Activated effector memory CD4-positive, alpha-beta T cell treated with anti-CD3 and anti-CD28 coated beads, Interleukin-2, amount 50 U/mL, for 16 hours (primary cell): ENCODE measurements around the gene KMT2A.

Experiments used
- DNase-seq: peaks from one replicate; pipeline ENCODE4 v3.0.0-alpha.2; 2020

Gene KMT2A

GRCh38 chr11:118488480-118489109, 52.3 kb downstream of the KMT2A start:
- DNase-seq, result peak; percentile 92

GRCh38 chr11:118491041-118491440, 54.7 kb downstream of the KMT2A start:
- DNase-seq, result no peak

- DNase-seq, result no peak
Measured at GRCh38 chr11:118497831-118498230, 61.5 kb downstream of the KMT2A start.

- DNase-seq, result no peak
Measured at GRCh38 chr11:118503216-118503615, 66.9 kb downstream of the KMT2A start.

DNA sequence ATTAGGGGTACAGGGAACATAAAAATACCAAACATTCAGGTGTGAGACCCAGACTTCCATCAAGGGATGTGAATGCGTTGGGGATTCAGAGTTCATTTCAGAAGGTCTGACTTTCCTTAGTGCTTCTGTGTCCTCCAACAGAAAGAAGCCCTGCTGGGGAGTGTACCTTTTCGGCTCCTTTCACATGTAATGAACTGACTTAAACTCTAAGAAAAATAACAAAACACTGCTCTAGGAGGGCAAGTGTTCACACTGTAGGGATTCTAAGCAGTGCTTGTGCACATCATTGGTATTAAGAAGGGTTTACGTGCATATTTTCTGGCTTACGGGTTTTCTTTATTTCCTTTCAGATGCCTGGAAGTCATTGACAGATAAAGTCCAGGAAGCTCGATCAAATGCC, 75.3 kb downstream of the KMT2A start:
- no peak for DNase-seq

DNA sequence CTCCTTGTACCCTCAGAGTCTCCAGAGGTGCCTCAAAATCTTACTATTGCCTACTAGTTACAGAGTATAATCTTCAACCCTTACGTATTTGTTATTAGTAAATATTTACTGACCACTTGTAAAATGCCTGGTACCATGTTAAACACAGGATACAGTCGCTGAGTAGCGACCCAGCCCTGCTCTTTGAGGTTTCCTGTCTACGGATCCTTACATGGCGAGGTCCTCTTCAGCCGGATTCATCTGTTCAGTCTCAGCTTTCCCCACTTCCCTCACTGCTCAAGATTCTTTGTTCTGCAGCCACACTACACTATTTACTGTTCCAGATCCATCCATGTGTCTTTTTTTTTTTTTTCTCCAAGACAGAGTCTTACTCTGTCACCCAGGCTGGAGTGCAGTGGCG, 77.8 kb downstream of the KMT2A start:
- DNase-seq, result no peak

DNA sequence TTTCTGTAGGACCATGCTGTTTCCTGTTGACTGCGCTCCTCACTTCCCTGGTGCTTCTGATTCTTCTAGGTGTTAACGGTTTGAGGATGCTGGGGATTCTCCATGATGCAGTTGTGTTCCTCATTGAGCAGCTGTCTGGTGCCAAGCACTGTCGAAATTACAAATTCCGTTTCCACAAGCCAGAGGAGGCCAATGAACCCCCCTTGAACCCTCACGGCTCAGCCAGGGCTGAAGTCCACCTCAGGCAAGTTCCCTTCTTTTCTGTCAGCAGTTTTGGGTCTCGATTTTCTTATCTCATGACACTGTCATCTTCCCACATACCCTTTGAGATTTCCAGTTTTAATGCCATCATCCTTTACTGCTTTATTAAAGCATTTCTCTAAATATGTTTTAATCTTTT, 83.3 kb downstream of the KMT2A start:
- DNase-seq, result no peak

DNA sequence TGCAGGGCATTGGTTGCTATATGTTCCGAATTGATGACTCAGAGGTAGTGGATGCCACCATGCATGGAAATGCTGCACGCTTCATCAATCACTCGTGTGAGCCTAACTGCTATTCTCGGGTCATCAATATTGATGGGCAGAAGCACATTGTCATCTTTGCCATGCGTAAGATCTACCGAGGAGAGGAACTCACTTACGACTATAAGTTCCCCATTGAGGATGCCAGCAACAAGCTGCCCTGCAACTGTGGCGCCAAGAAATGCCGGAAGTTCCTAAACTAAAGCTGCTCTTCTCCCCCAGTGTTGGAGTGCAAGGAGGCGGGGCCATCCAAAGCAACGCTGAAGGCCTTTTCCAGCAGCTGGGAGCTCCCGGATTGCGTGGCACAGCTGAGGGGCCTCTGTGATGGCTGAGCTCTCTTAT, 85.6 kb downstream of the KMT2A start:
- no peak for DNase-seq

DNA sequence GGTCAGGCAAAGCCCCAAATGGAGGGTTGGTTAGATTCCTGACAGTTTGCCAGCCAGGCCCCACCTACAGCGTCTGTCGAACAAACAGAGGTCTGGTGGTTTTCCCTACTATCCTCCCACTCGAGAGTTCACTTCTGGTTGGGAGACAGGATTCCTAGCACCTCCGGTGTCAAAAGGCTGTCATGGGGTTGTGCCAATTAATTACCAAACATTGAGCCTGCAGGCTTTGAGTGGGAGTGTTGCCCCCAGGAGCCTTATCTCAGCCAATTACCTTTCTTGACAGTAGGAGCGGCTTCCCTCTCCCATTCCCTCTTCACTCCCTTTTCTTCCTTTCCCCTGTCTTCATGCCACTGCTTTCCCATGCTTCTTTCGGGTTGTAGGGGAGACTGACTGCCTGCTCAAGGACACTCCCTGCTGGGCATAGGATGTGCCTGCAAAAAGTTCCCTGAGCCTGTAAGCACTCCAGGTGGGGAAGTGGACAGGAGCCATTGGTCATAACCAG, 86.3 kb downstream of the KMT2A start:
- no peak for DNase-seq

DNA sequence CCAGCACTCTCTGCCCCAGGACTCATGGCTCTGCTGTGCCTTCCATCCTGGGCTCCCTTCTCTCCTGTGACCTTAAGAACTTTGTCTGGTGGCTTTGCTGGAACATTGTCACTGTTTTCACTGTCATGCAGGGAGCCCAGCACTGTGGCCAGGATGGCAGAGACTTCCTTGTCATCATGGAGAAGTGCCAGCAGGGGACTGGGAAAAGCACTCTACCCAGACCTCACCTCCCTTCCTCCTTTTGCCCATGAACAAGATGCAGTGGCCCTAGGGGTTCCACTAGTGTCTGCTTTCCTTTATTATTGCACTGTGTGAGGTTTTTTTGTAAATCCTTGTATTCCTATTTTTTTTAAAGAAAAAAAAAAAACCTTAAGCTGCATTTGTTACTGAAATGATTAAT, 88.1 kb downstream of the KMT2A start:
- DNase-seq, result no peak

GRCh38 chr11:118524757-118525470, 88.6 kb downstream of the KMT2A start:
- no peak for DNase-seq

DNA sequence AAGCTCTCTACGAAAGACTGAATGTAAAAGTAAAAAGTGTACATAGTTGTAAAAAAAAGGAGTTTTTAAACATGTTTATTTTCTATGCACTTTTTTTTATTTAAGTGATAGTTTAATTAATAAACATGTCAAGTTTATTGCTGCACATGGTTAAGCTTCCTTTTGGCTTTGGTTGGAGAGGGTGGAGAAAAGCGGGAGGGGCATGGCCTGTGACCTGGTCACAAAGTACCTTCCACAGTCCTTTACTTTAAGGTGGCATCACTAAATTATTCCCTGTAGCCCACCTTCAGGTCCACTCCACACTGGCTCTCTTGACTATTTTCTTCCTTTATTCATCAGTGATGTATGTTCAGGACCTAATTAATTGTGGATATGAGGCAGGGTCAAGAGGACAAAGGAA, 90.4 kb downstream of the KMT2A start:
- no peak for DNase-seq

DNA sequence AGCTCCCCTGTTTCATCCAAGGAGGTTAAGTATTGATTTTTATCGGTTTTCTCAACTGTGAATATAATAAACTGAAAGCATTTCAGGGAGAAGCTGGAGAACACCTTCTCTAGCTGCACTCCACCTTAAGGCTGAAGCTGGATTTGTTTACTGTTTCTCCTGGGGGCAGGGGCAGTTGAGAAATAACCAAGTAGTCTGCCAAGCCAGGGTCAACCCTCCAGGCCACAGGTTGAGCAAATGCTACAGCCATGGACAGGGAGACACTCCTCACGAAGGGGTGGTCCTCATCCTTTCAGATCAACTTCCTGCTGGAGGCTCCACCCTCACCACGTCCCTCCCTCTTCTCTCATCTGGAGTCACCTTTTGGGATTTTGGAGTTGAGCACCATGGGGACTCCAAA, 90.8 kb downstream of the KMT2A start, which contains the start of gene TTC36:
Gene TTC36, plus strand, starts transcription at position 366 of the 400 bp plus-strand sequence. Its CDS starts 21 bp downstream, at position 387.
- no peak for DNase-seq

GRCh38 chr11:118528511-118528910, 92.2 kb downstream of the KMT2A start:
- DNase-seq, result no peak

- DNase-seq, result no peak
Measured at GRCh38 chr11:118529584-118530175, 93.4 kb downstream of the KMT2A start.

DNA sequence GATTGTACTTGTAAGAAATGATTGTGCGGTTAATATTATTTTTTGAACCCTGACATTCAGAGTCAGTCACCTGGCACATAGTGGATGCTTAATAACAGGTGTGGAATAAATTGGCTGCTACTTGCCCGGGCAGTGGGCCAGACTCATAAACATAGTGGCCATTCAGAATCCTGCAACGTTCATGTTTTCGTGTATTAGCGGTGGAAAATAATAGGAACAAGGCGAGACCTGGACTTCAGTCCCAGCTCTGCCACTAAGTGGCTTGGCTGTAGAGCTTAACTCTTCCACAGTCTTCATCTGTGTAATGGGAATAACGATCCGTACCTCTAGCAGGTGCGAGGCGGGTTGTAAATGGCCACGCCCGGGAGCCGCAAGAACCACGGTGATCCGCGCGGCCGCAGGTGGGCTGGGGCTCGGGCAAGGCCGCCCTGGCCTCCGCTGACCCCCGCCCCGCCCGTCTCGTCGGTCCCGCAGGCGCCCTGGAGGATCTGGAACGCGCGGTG, 93.9 kb downstream of the KMT2A start:
- no peak for DNase-seq

DNA sequence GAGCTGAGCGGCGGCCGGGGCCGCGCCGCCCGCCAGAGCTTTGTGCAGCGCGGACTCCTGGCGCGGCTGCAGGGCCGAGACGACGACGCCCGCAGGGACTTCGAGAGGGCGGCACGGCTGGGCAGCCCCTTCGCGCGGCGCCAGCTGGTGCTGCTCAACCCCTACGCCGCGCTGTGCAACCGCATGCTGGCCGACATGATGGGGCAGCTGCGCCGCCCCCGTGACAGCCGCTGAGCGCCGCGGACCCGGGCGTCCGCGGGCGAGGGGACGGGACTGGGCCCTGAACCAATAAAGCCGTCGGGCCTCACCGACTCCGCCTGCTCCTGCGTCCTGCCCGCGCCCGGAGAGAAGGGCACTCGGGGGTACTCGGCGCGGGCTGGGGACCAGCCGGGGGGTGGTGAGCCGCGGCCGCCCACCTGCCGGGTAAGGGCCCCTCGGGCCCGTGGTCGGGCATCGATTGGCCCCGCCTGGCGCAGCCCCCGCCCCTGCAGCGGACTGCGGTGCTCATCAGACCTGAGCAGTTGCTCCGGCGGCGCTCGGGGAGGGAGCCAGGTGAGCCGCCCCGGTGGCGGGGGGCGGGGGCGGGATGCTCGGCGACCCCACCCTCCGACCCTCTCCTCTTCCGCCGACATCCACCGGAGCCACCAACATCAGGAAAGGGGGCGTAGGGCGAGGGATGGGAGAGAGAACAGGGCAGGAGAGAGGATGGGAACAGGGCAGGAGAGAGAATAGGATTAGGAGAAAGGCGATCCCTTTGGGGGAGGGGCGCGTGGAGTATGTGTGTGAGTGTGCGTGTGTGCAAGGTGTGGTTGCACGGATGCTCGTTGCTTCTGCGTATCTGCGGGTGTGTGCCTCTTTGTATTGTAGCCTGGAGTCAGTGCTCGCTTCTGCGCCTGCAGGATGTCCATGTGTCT, 94.6 kb downstream of the KMT2A start, which contains the start of gene TMEM25:
Gene TMEM25, plus strand, starts transcription at position 510 of the 914 bp plus-strand sequence. CDS start 610 bp downstream, outside the sequence.
- peak; percentile 92 for DNase-seq

DNA sequence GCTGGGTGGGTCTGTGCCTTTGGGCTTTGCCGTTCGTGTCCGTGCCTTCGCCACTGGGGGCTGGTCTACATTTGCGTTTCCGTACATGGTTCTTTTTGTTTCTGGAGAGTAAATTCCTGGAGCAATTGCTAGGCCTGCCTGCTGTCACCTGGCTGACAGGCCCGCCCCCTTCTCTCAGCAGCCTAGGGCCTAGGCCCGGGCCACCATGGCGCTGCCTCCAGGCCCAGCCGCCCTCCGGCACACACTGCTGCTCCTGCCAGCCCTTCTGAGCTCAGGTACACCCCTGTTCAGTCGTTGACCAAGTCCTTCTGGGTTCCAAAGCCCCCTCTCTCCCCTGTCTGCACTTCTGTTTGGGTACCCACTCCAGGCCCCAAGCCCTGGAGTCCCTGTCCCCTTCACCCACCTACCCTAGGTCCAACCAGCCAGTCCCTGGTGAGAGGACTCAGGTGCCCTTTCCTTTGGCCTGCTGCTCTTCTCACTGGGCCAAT, 95.3 kb downstream of the KMT2A start:
- no peak for DNase-seq

- no peak for DNase-seq
Measured at GRCh38 chr11:118532091-118532490, 95.8 kb downstream of the KMT2A start.

GRCh38 chr11:118532852-118533768, 96.8 kb downstream of the KMT2A start:
- DNase-seq, result no peak
